Activated CD8-positive, alpha-beta memory T cell treated with anti-CD3 and anti-CD28 coated beads, Interleukin-2, amount 50 U/mL, for 1 hour (primary cell): ENCODE results near the gene PLA2G2F.

ENCODE experiments used
- DNase-seq: peaks from one replicate; pipeline ENCODE4 v3.0.0-alpha.2; 2020; ENCODE audit errors: extremely low read depth

The PLA2G2F gene, protein sequence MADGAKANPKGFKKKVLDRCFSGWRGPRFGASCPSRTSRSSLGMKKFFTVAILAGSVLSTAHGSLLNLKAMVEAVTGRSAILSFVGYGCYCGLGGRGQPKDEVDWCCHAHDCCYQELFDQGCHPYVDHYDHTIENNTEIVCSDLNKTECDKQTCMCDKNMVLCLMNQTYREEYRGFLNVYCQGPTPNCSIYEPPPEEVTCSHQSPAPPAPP

DNA sequence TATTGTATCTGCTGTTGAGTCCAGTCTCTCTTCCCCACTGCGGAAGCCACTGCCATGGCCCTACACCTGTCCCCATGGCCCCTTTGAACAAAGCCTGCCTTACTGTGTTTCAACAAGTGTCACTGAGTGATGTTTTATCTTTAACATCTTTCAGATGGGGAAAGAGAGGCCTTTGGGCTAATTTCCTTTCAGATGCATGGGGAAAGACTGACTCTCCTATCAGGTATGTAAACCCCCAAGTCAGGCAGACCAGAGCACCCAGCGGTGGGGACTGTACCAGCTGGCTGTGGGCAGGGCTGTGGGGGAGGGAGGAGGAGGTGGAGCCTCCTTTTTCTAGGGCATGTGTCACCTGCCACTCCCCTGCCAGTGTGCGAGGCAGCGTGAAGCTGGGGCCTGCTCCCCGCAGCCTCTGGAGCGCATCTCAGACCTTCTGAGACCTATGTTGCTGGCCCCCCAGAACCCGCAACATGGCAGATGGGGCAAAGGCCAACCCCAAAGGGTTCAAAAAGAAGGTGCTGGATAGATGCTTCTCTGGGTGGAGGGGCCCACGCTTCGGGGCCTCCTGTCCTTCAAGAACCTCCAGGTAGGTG is at the start of gene PLA2G2F:
PLA2G2F (plus strand) TSS at position 363 of the 590 bp plus-strand sequence; CDS start at position 468, 105 bp downstream.
- no peak for DNase-seq

DNA sequence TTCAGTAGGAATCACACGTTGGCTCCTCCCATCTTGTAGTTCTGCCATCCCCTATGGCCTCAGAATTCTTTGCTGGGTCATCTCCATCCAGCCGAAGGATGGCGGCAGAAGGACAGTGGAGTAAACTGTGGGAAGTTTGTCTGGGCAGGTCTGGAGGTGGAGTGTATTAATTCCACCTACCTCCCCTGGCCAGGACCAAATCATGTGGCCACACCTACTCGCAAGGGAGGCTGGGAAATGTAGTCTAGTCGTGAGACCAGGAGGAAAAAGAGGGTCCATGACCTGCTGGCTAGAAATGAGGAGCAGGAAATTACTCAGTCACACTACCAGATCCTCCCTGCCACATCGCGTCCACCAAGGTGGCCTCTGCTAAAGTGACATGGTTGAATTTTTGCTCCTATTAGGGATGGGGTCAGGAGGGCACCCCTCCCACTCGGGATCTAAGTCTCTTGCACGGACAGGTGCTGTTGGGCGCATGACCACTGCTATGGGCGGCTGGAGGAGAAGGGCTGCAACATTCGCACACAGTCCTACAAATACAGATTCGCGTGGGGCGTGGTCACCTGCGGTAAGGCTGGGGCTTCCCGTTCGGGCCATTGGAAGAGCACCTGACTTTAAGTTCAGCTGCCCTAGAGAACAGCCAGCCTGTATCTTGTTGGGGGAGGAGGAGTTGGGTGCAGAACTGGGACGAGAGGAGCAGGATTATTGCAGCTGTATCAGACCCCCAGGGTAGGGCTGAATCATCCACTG is 49.6 kb upstream of the PLA2G2F start:
- no peak for DNase-seq

DNA sequence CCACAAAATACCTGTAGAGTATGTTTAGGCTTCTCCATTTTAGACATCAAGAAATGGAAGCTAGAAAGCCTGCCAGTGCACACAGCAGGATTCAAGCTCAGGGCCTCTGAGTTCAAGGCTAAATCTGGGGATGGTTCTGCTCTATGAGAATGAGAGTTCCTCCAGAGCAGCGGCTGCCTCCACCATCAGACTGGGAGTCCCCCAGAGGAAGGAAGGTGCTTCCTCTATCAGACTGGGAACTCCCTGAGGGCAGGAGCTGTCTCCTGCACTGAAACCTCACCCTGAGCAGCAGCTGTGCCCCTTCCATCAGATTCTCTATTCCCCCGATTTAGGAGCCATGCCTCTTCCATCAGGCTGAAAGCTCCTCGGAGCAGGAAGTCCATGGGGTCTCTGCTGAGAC is 49.0 kb upstream of the PLA2G2F start:
- no peak for DNase-seq

DNA sequence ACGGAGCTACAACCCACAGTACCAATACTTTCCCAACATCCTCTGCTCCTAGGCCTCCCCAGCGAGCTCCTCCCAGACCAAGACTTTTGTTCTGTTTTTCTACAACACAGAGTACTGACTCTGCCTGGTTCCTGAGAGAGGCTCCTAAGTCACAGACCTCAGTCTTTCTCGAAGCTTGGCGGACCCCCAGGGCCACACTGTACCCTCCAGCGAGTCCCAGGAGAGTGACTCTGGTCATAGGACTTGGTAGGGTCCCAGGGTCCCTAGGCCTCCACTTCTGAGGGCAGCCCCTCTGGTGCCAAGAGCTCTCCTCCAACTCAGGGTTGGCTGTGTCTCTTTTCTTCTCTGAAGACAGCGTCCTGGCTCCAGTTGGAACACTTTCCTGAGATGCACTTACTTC is 48.5 kb upstream of the PLA2G2F start:
- no peak for DNase-seq

DNA sequence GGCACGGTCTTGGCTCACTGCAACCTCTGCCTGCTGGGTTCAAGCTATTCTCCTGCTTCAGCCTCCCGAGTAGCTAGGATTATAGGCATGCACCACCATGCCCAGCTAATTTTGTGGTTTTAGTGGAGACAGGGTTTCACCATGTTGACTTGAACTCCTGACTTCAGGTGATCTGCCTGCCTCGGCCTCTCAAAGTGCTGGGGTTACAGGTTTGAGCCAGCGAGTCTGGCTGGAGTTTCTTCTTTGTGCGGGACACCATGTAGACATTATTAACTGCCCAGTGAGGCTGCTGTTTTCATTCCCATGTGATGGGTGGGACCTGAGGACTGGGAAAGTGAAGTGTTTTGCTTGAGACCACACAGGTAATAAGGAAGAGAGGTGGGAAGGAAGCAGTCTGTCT is 45.8 kb upstream of the PLA2G2F start:
- no peak for DNase-seq

DNA sequence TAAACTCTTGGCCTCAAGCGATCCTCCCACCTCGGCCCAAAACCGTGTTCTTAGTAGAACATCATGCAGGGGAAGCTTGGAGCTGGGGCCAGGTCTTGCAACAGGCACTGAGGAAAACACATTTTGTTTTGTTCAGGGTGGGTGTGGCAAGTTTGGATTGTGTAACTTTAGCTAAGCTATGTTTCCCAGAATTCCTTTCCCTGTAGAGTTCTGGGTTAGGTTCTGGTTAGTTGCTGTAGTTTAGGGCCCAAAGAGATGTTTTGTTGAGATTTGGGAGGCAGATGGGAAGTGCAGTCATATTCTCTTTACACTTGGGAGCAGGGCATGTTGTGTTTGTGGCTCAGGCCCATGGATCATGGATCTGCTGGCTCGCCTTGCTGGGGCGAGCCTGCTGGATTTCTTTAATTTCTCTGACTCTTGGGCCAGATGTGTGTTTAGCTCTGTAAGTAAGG is 45.2 kb upstream of the PLA2G2F start:
- DNase-seq, result no peak

DNA sequence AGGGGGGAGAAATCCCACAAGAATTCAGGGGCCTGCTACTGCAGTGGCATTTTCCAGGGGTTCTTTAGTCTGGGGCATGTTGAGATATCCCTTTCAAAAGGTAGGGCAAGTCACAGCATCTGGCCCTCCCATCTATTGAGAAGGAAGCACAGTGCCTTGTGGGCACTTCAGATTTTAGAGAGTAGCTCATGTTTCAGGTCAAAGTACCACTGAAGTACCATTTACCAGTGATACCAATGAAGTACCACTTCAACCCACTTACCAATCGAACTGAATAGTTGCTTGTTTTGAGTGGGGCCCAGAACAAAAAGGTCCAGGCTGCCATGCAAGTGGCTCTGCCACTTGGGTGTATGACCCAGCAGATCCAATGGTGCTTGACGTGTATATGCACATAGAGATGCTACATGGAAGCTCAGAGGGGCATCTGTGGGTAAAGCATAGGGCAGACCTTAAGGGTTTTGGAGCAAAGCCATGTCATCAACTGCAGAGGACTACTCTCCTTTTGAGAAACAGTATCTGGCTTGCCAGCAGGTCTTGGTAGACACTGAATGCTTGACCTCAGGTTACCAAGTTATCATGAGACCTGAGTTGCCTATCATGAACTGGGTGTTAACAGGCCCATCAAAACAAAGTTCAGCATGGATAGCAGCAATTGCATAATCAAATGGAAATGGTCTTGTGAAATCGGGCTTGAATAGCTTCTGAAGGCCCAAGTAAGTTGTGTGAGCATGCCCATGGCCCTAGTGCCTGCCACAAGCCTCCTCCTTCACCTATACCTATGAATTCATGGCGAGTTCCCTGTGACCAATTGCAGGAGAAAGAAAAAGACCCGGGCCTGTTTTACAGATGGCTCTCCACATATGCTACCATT is 43.3 kb upstream of the PLA2G2F start:
- DNase-seq, result no peak

DNA sequence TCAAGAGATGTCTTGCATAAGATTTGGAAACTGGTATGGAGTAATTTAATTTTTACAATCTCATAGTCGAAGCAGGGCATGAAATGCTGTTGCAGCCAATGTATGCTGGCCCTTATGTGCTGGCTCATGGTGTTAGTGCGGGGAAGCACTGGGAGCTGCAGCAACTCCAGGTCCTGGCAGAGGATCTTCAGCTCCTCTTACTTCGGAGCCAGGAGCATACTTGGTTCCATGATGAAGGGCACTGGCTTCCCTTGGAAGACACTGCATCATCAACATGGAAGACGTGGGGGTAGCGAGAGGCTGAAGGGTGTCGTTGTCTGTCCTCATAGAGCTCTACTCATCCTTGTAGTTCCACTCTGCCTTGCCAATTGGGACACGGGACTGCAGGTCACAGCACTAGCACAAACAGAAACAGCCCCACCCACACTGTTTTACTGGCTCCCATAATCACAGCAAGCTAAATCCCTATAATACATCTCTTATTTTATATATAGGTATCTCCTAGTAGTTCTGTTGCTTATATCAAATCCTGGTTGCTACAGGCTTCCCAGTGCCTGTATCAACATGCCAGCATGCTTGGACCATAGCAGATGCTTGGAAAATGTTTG is 42.2 kb upstream of the PLA2G2F start:
- DNase-seq, result no peak

DNA sequence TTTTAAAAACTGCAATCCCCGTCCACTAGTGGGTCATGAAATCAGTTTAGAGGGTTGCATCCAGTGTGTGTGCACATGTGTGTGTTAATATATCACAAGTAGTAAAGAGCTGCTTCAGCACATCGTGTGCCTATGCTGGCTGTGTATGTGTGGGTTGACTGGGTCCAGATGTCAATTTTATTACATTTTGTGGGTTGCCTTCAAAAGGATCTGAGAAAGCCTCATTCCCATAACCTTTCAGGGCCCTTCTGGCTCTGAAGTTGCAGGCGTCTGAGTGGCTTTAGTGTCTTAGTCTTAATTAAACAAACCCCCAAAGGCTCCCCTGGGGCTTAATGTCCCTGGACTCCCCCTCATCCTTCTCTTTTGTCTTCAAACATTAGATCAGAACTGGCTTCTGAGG is 39.6 kb upstream of the PLA2G2F start:
- DNase-seq, result no peak

DNA sequence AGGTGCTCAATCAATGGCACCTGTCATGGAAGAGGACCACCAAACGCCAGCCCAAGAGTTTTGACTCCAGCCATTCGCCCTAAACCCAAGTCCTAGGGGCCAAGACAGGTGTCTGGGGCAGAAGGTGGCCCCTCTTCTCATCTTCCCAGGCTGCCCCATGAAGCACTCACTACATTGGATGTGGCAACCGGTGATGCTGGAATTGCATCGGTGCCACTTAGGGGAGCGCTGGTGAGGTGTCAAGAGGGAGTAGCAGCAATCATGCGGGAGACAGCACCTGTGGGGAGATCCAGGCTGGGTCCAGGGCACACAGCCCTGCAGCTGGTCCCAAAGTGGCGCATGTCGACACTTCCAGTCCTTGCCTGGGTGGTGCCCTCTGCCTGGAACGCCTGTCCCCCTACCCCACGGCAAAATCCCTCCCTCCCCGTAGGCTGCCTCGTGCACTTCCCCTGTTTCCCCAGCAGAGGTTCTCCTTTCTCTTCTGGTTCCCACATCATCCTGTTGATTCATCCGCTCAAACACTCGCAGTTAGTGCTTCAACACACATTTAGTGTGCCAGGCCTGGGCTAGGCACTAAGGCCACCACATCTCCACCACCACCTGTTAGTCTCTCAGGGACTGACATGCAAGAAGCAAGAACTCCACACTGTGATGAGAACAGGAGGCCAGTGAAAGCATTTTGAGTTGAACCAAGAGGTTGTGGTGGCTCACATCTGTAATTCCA is 38.3 kb upstream of the PLA2G2F start:
- DNase-seq, result no peak

DNA sequence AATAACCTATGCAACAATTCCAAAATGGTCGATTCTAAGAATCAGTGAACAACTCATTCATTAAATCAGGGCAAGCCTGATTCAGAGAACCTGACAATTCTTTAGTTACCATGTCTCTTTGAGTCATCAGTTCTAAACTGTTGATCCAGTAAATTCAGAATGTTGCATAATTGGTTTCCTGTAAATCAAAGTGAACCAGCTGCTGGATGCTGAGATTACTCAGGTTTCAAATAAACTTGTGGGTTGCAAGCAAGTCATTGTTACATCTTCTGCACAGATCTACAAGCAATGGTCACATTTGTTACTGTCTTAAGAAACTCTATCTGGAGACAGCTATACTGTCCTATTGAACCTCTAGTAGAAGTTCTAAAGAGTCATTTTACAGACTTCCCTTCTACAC is 36.2 kb upstream of the PLA2G2F start:
- DNase-seq, result no peak

DNA sequence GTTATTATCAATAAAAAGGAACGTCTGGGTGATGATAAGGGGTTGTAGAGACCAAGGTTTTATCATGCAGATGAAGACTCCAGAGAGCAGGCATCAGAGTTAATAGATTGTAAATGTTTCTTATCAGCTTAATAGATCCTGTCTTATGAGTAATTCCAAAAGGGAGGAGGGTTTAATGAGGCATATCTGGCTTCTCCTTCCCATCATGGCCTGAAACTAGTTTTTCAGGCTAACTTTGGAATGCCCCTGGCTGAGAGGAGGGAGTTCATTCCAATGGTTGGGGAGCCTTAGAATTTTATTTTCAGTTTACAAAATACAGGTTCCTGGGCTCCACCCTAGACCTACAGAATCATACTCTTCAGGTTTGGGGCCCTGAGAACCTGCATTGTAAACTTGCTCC is 33.3 kb upstream of the PLA2G2F start:
- DNase-seq, result no peak

DNA sequence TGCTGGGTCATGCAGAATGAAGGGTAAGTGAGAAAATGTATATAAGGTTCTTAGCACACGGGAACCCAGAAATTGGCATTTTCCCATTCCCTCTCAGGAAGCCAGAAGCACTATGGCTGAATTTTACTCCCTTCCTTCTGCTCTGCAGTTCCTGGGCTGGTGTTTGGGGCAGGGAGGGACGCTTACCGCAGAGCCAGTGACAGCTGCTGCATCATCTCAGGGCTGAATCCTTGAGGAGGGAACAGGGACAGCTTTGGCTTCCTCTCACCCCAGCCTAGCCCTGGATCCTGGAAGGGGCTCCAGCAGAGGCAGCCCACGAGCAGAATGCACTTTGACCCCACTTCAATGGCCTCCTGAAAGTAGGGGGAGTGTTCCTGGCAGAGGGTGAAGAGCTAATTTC is 31.8 kb upstream of the PLA2G2F start:
- no peak for DNase-seq

DNA sequence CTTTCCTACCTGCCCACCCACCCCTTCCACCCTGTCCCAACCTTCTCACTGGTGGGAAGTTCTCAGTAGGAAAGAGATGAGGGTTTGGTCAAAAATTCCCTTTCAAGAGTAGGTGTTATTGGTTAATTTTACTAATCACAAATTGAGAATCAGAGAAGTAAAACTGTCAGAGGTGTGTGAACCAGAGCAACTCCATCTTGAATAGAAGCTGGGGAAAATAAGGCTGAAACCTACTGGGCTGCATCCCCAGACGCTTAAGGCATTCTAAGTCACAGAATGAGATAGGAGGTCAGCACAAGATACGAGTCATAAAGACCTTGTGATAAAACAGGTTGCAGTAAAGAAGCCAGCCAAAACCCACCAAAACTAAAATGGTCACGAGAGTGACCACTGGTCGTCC is 31.3 kb upstream of the PLA2G2F start:
- no peak for DNase-seq

DNA sequence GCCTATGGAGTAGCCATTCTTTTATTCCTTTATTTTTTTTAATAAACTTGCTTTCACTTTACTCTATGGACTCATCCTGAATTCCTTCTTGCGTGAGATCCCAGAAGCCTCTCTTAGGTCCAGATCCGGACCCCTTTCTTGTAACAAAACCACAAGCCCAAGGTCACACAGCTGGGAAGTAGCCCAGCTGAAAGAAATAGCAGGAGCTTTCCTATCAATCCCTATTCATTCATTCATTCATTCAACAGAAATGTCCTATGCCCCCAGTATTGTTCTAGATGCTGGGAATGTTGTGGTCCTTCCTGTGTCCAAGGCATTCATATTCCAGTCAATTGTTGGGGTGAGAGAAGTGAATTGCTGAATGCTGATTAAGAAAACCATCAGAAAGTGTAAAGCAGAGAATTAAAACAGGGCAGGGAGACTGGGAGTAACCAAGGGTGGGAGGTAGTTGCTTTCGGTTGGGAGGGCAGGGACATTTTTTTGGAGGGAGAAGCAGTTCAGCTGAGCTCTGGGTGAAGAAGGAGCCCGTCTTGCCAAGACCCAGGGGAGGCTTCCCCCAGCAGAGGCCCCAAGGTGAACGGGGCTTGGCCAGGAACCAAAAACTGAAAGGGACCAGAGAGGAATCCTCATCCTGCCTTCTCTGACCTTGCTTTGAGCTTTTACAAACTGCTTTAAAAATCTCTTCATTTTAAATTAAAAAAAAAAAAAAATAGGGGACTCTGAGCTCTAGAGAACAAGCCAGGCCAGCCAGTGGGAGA is 30.6 kb upstream of the PLA2G2F start:
- no peak for DNase-seq

DNA sequence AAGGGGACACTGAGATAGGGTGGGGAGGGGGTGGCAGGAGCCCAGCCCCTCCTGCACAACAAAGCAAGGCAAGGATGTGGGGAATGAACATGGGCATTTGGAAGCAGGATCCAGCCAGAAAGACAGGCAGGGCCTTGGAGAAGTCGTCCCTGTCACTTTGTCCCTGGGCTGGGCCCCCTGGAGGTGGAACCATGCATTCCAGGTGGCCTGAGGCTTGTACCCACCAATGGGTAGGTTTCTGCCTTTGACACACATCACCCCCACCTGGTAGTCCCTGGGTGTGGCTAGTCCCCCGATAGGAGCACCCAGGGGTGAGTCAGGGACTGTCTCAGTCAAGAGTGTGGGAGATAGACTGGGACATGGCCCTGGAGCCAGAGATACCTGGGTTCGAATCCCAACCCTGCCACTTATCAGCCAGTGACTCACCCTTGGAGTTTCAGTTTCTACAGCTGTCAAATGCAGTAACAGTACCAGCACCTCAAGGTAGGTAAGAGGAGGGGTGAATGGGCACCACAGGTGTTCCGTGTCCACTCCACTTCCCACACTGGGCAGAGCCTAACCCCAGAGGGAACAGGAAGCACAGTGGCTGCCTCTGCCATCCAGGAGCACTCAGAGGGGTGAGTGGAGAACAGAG is 29.8 kb upstream of the PLA2G2F start:
- no peak for DNase-seq

DNA sequence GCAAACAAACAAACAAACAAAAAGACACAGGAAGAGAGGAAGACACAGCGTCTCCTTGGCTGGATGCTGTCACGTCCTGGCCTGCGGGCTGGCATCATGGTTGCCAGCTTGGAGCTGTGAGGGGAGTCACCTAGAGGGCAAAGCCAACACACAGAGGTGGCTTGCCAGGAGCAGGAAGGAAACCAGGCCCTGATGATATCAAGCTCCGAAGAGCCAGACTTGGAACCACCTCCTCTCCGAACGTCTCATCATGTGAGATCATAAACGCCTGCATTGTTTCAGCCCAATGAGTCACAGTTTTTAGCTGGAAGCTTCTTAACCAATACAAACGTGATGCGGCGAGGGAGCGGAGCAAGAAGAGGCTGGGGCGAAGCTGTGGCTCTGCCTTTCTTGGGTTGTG is 28.4 kb upstream of the PLA2G2F start:
- no peak for DNase-seq

DNA sequence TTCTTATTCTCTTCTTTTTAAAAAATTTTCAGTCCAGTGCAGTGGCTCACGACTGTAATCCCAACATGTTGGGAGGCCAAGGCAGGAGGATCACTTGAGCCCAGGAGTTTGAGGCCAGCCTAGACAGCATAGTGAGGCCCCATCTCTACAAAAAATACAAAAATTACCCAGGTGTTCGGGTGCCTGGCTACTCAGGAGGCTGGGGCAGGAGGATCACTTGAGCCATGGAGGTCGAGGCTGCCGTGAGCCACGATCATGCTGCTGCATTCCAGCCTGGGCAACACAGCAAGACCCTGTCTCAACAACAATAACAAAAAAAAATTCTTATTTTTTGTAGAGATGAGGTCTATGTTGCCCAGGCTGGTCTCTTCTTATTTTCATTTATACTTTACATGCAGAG is 27.7 kb upstream of the PLA2G2F start:
- no peak for DNase-seq

DNA sequence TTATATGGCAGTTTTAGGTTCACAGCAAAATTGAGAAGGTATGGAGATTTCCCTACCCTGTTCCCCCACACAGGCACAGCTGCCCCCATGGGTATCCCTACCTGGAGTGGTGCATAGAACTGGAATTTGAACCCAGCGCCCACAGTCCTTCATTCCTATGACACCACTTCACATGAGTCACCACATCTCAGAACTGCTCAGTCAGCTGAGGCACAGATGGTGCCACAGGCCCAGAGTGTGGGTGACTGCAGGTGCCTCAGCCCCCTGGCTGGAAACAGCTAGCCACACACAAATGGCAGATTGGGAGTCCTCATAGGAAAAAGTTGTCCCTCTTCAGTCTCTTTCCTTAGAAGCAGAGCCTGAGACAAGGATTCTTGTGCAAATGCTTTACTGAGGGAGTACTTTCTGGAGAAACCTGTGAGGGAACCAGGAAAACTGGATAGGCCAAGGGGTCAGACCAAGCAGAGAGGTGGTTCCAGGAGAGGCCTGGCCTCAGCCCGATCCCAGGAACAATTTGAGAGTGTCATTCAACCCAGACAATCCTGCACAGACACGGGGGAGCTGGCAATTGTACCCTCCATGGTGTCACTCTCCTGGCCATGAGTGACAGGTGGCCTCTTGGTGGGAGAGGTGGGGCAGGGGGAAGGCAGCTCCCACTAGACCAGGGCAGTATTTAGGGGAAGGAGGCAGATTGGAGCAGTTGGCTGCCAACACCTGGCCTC is 26.7 kb upstream of the PLA2G2F start:
- no peak for DNase-seq
